Tongue (tissue), 3 donors: ENCODE data around the gene ANKRD17. TPM values are rescaled to one million over a fixed set of nuclear protein-coding genes. Genes with fewer than 3 reads are reported as not detected.

Experiments used
- DNase-seq: peaks from one replicate; pipeline ENCODE4 v3.0.0-alpha.2; 2015
- small RNA-seq: library from RNA; depleted of rRNA; stranded (forward); fragments of <200 nt; gene quantifications from one replicate; pipeline ENCODE3, GENCODE V24; 2014; ENCODE audit warnings: low replicate concordance
- total RNA-seq: library from RNA; depleted of rRNA; stranded (reverse); fragments of >200 nt; gene quantifications from one replicate; pipeline ENCODE4 v1.2.3, GENCODE V29; 2014

ANKRD17 gene
- total RNA-seq, 1 donor from 2014 or later, result 90.9 TPM

- no peak for DNase-seq
Observed at GRCh38 chr4:73037057-73037456, 221.5 kb downstream of the ANKRD17 start.

GRCh38 chr4:73036123-73036522, 222.5 kb downstream of the ANKRD17 start:
- DNase-seq, result no peak

- no peak for DNase-seq
Observed at GRCh38 chr4:73034896-73035295, 223.7 kb downstream of the ANKRD17 start.

- DNase-seq, result no peak
Observed at GRCh38 chr4:73028621-73029020, 230.0 kb downstream of the ANKRD17 start.

Small RNAs within 50 kb of the gene (small RNA-seq; reads per million reads assigned to genes)
- gene RF00334 (not detected), gene RNU6ATAC5P (not detected)

Other genes with a start within 250 kb of the ANKRD17 start
- gene COX18, start 189.1 kb downstream of the ANKRD17 start, total RNA-seq, result 22.2 TPM
- not detected for gene ALB, start 145.5 kb upstream of the ANKRD17 start, total RNA-seq
- not detected for gene AFP, start 177.4 kb upstream of the ANKRD17 start, total RNA-seq
- gene AFM, start 222.9 kb upstream of the ANKRD17 start, total RNA-seq, result not detected